ENCODE data around the gene PRSS57. TPM values are rescaled to one million over a fixed set of nuclear protein-coding genes. Genes with fewer than 3 reads are reported as not detected.
A peak's percentile ranks its signal among the peaks of the same experiment; 100 is the strongest.
"Not testable (repeated sequence)": the region's sequence is repeated elsewhere in the genome, so short reads cannot be mapped to it uniquely, and the experiment has no call there.

The PRSS57 gene
- total and polyA plus RNA-seq, 4 donors: not detected

GRCh38 chr19:736125-736524 lies 40.9 kb upstream of the PRSS57 start:
- 91 to 93% methylated on average over 30 to 32 of the region's 32 CpGs for WGBS, 2 donors
- Histone ChIP-seq H3K4me1 (ENCODE audit: control insufficient read depth in 1 of 2, insufficient read depth in 2 of 2, low read length in 2 of 2) (no peaks in the 10 kb centered on the region), H3K27ac (ENCODE audit: low read depth in 1 of 2, low read length in 2 of 2) (no peak overlapping the region), H3K36me3 (ENCODE audit: control insufficient read depth in 1 of 2, insufficient read depth in 2 of 2, low read length in 1 of 2) (no peaks in the 10 kb centered on the region), H3K9me3 (ENCODE audit: control insufficient read depth, low read length) (no peaks in the 10 kb centered on the region), H3K4me3 (ENCODE audit: low read length in 2 of 2) (no peak overlapping the region), H3K27me3 (ENCODE audit: control insufficient read depth in 1 of 2, insufficient read depth in 2 of 2, low read length in 1 of 2) (no peaks in the 10 kb centered on the region)
- no peak for ATAC-seq (ENCODE audit: low FRiP score)
- no peak for DNase-seq
- intact Hi-C loops (cut with DNase I): no loop called here

DNA sequence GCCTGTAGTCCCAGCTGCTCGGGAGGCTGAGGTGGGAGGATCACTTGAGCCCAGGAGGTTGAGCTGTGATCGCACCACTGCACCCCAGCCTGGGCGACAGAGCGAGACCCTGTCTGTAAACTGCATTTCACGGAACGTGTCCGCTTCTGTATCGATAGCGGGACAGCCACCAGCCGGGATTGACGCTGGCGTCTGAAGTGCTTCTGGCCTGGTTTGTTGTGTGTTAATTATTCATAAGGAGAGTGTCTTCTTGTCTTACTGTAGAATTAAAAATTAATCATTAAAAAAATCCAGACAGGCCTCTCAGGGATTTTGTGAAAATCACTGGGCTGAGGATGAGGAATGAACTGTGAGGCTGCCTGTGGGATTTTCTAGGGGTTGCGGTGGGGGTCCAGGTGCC lies 39.5 kb upstream of the PRSS57 start:
- H3K9me3 ChIP-seq (ENCODE audit: control insufficient read depth, low read length): no peaks in the 10 kb centered on the region
- no peak for DNase-seq
- no peaks in the 10 kb centered on the region for H3K27me3 ChIP-seq (ENCODE audit: control insufficient read depth in 1 of 2, insufficient read depth in 2 of 2, low read length in 1 of 2)
- no peak for ATAC-seq (ENCODE audit: low FRiP score)
- H3K36me3 ChIP-seq (ENCODE audit: control insufficient read depth in 1 of 2, insufficient read depth in 2 of 2, low read length in 1 of 2): no peaks in the 10 kb centered on the region
- no peak overlapping the region for H3K4me3 ChIP-seq (ENCODE audit: low read length in 2 of 2)
- intact Hi-C loops (cut with DNase I): loop anchor here (1.0 kb wide), 2 partner anchors 69 to 70 kb away; no protein-coding TSS in a partner anchor
- 91 to 94% methylated on average over 13 of the region's 13 CpGs for WGBS, 2 donors
- H3K4me1 ChIP-seq (ENCODE audit: control insufficient read depth in 1 of 2, insufficient read depth in 2 of 2, low read length in 2 of 2): no peaks in the 10 kb centered on the region
- no peak overlapping the region for H3K27ac ChIP-seq (ENCODE audit: low read depth in 1 of 2, low read length in 2 of 2)

DNA sequence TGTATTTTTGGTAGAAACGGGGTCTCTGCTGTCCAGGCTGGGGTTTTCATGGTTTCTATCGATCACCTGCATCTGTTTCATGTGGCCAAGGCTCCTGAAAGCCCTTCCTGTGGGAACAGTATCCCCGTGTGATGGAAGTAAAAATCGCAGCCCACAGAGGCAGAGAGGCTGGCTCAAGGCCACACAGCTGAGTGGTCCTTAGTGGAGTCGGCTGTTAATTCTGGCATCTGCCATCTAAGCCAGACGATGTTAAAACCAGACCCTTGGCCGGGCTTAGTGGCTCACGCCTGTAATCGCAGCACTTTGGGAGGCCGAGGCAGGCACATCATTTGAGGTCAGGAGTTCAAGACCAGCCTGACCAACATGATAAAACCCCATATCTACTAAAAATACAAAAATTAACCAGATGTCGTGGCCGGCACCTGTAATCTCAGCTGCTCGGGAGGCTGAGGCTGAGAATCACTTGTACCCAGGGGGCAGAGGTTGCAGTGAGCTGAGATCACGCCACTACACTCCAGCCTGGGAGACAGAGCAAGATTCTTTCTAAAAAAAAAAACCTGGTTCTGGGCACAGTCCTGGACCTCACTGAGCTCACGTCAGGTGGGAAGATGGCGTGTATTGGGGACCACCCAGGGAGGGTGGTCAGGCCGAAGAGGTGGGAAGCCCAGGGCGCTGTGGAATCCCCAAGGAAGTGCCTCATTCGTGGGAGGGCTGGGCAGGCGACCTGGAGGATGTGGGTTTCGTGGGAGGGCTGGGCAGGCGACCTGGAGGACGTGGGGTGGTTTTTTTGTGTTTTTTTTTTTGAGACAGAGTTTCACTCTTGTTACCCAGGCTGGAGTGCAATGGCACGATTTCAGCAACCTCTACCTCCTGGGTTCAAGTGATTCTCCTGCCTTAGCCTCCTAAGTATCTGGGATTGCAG lies 37.2 kb upstream of the PRSS57 start:
- 79 to 81% methylated on average over 24 of the region's 24 CpGs for WGBS, 2 donors
- no peaks in the 10 kb centered on the region for H3K36me3 ChIP-seq (ENCODE audit: control insufficient read depth in 1 of 2, insufficient read depth in 2 of 2, low read length in 1 of 2)

GRCh38 chr19:731000-731399 lies 35.7 kb upstream of the PRSS57 start:
- no peak for ATAC-seq (ENCODE audit: low FRiP score)
- Histone ChIP-seq H3K9me3 (ENCODE audit: control insufficient read depth, low read length) (no peaks in the 10 kb centered on the region), H3K36me3 (ENCODE audit: control insufficient read depth in 1 of 2, insufficient read depth in 2 of 2, low read length in 1 of 2) (no peaks in the 10 kb centered on the region), H3K4me3 (ENCODE audit: low read length in 2 of 2) (no peak overlapping the region), H3K27me3 (ENCODE audit: control insufficient read depth in 1 of 2, insufficient read depth in 2 of 2, low read length in 1 of 2) (no peaks in the 10 kb centered on the region), H3K27ac (ENCODE audit: low read depth in 1 of 2, low read length in 2 of 2) (no peak overlapping the region), H3K4me1 (ENCODE audit: control insufficient read depth in 1 of 2, insufficient read depth in 2 of 2, low read length in 2 of 2) (no peaks in the 10 kb centered on the region)
- intact Hi-C loops (cut with DNase I): no loop called here
- WGBS, 2 donors: 89 to 95% methylated on average over 15 to 16 of the region's 16 CpGs
- DNase-seq: no peak

More for the DNA sequence above, 37.2 kb upstream of the PRSS57 start:
- H3K9me3 ChIP-seq (ENCODE audit: control insufficient read depth, low read length): no peaks in the 10 kb centered on the region
- no peaks in the 10 kb centered on the region for H3K27me3 ChIP-seq (ENCODE audit: control insufficient read depth in 1 of 2, insufficient read depth in 2 of 2, low read length in 1 of 2)
- ATAC-seq (ENCODE audit: low FRiP score) (no peak), DNase-seq (no peak)
- H3K27ac ChIP-seq (ENCODE audit: low read depth in 1 of 2, low read length in 2 of 2): no peak overlapping the region
- H3K4me3 ChIP-seq (ENCODE audit: low read length in 2 of 2): no peak overlapping the region
- no peaks in the 10 kb centered on the region for H3K4me1 ChIP-seq (ENCODE audit: control insufficient read depth in 1 of 2, insufficient read depth in 2 of 2, low read length in 2 of 2)
- intact Hi-C loops (cut with DNase I): no loop called here

- ATAC-seq (ENCODE audit: low FRiP score): no peak
- Histone ChIP-seq H3K27me3 (ENCODE audit: control insufficient read depth in 1 of 2, insufficient read depth in 2 of 2, low read length in 1 of 2) (no peaks in the 10 kb centered on the region), H3K4me3 (ENCODE audit: low read length in 2 of 2) (no peak overlapping the region), H3K27ac (ENCODE audit: low read depth in 1 of 2, low read length in 2 of 2) (no peak overlapping the region), H3K4me1 (ENCODE audit: control insufficient read depth in 1 of 2, insufficient read depth in 2 of 2, low read length in 2 of 2) (no peaks in the 10 kb centered on the region), H3K36me3 (ENCODE audit: control insufficient read depth in 1 of 2, insufficient read depth in 2 of 2, low read length in 1 of 2) (no peaks in the 10 kb centered on the region), H3K9me3 (ENCODE audit: control insufficient read depth, low read length) (no peaks in the 10 kb centered on the region)
- WGBS, 2 donors: 55 to 72% methylated on average over 14 of the region's 14 CpGs
- no peak for DNase-seq
- intact Hi-C loops (cut with DNase I): no loop called here
Observed at GRCh38 chr19:729965-730668, 34.9 kb upstream of the PRSS57 start.

DNA sequence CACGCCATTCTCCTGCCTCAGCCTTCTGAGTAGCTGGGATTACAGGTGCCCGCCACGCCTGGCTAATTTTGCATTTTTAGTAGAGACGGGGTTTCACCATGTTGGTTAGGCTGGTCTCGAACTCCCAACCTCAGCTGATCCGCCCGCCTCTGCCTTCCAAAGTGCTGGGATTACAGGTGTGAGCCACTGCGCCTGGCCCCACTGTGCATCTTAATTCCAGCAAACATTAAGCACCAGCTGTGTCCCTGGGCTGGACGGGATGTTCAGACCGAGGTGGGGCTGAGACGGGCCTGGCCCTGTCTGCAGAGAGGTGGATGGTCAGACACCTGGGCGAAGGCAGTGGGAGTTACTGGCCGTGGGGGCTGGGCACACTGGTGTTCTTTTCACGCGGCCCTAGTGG lies 34.3 kb upstream of the PRSS57 start:
- H3K9me3 ChIP-seq (ENCODE audit: control insufficient read depth, low read length); H3K36me3 ChIP-seq (ENCODE audit: control insufficient read depth in 1 of 2, insufficient read depth in 2 of 2, low read length in 1 of 2); H3K4me3 ChIP-seq (ENCODE audit: low read length in 2 of 2); H3K4me1 ChIP-seq (ENCODE audit: control insufficient read depth in 1 of 2, insufficient read depth in 2 of 2, low read length in 2 of 2); H3K27me3 ChIP-seq (ENCODE audit: control insufficient read depth in 1 of 2, insufficient read depth in 2 of 2, low read length in 1 of 2); DNase-seq; intact Hi-C loops (cut with DNase I); H3K27ac ChIP-seq (ENCODE audit: low read depth in 1 of 2, low read length in 2 of 2); ATAC-seq (ENCODE audit: low FRiP score): not testable (repeated sequence)
- 86 to 91% methylated on average over 13 to 15 of the region's 15 CpGs for WGBS, 2 donors

DNA sequence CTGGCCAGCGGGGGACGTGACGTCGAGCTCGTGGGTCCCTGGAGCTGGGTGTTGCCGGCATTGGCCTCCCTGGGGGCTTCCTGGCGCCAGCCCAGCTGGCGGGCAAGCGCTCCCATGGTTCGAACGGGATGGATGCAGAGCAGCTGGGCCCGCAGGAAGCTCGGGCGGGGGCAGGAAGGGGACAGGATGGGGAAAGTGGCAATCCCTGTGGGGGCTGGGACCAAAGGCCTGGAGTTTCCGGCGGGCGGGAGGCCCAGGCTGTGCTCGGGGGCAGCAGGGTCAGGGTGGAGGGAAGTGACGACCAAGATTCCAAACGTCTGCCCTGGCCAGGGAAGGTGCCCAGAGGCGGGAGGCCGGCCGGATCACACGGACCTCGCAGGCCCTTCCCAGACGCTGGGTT lies 32.8 kb upstream of the PRSS57 start:
- H3K27me3 ChIP-seq (ENCODE audit: control insufficient read depth in 1 of 2, insufficient read depth in 2 of 2, low read length in 1 of 2): no peaks in the 10 kb centered on the region
- no peaks in the 10 kb centered on the region for H3K9me3 ChIP-seq (ENCODE audit: control insufficient read depth, low read length)
- 78 to 79% methylated on average over 26 of the region's 26 CpGs for WGBS, 2 donors
- no peak overlapping the region for H3K4me3 ChIP-seq (ENCODE audit: low read length in 2 of 2)
- H3K27ac ChIP-seq (ENCODE audit: low read depth in 1 of 2, low read length in 2 of 2): no peak overlapping the region
- H3K36me3 ChIP-seq (ENCODE audit: control insufficient read depth in 1 of 2, insufficient read depth in 2 of 2, low read length in 1 of 2): no peaks in the 10 kb centered on the region
- no peaks in the 10 kb centered on the region for H3K4me1 ChIP-seq (ENCODE audit: control insufficient read depth in 1 of 2, insufficient read depth in 2 of 2, low read length in 2 of 2)
- ATAC-seq (ENCODE audit: low FRiP score): peak; percentile 59
- intact Hi-C loops (cut with DNase I): no loop called here
- DNase-seq: no peak

DNA sequence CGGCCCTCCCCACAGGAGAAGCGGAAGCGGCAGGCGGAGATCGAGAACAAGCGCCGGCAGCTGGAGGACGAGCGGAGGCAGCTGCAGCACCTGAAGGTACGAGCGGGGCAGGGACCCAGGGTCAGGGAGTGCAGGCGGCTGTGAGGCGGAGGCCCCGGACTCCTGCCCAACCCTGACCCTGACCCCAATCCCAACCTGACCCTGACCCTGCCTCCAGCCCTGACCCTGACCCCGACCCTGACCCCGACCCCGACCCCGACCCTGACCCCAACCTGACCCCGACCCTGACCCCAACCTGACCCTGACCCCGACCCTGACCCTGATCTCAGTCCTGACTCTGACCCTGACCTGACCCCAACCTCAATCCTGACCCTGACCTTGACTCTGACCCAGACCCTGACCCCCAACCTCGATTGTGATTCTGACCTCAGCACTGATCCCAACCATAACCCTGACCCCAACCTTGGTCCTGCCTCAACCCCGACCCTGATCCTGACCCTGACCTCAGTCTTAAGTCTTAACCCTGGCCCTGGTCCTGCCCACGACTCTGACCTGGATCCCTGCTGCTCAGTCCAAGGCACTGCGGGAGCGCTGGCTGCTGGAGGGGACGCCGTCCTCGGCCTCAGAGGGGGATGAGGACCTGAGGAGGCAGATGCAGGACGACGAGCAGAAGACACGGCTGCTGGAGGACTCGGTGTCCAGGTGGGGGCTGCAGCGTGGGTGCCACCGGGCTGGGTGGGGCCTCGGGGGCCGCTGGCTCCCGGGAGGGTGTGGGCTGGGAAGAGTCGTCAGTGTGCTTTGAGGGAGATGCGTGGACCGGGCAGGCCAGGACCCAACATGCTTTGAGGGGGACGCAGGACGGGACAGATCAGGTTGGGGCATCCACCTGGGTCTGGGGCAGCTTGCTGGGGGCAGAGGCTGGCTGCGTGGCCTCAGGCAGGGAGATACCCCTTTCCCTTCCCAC lies 32.0 kb upstream of the PRSS57 start:
- H3K4me1 ChIP-seq (ENCODE audit: control insufficient read depth in 1 of 2, insufficient read depth in 2 of 2, low read length in 2 of 2): no peaks in the 10 kb centered on the region
- peak; percentile 8 for ATAC-seq (ENCODE audit: low FRiP score)
- DNase-seq: no peak
- 83 to 86% methylated on average over 37 to 43 of the region's 43 CpGs for WGBS, 2 donors
- no peaks in the 10 kb centered on the region for H3K27me3 ChIP-seq (ENCODE audit: control insufficient read depth in 1 of 2, insufficient read depth in 2 of 2, low read length in 1 of 2)
- no peaks in the 10 kb centered on the region for H3K36me3 ChIP-seq (ENCODE audit: control insufficient read depth in 1 of 2, insufficient read depth in 2 of 2, low read length in 1 of 2)
- no peak overlapping the region for H3K27ac ChIP-seq (ENCODE audit: low read depth in 1 of 2, low read length in 2 of 2)
- H3K4me3 ChIP-seq (ENCODE audit: low read length in 2 of 2): no peak overlapping the region
- intact Hi-C loops (cut with DNase I): no loop called here
- H3K9me3 ChIP-seq (ENCODE audit: control insufficient read depth, low read length): no peaks in the 10 kb centered on the region
